HS-27A (cell line): ENCODE measurements around the gene TTC12.

Experiments
- DNase-seq: peaks from one replicate; pipeline ENCODE4 v3.0.0-alpha.2; 2012; ENCODE audit warnings: low read depth, missing footprints

Gene TTC12

DNA sequence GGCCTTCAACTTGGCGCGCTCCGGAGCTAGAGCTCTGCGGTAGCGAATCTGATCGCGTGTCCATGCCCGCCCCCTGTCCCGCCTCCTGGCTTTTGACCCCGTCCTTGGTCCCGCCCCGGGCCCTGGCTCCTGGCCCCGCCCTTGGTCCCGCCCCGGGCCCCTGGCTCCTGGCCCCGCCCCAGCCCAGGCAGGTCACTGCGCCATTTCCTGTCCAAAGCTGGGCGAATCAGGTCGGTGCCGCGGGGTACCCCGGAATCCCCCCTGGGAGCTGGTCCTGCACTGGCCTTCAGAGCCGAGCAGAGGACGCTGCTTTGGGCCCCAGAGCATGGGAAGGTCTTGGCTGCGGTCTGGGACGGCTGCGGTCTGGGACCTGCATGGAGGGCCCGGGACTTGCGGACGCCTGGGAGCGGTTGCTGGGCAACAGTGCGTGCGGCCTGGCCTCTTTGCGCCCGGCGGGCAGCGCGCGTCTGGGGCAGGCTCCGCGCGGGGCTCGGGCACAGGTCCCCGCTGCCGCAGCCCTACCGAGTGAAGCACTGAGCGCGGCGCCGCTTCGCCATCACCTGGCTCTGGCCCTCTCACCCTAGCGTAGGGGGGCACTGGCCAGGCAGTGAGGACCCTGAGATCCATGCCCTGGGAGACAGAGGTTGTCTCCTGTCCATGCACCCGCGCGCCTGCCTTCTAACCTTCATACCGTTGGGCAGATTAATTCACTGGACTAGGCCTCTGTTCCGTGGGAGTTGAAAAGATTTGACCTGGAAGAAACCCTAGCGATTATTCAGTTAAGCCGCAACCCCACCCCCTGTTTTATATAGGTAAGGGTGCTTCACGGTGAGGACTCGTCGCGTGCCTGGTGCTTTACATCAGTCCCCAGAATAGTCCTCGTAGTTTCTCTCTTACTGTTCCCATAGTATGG, at the start of gene TTC12:
TTC12 (plus strand) TSS at position 195 of the 913 bp plus-strand sequence. CDS start 1,675 bp downstream, outside the sequence.
- peak; percentile 59 for DNase-seq

DNA sequence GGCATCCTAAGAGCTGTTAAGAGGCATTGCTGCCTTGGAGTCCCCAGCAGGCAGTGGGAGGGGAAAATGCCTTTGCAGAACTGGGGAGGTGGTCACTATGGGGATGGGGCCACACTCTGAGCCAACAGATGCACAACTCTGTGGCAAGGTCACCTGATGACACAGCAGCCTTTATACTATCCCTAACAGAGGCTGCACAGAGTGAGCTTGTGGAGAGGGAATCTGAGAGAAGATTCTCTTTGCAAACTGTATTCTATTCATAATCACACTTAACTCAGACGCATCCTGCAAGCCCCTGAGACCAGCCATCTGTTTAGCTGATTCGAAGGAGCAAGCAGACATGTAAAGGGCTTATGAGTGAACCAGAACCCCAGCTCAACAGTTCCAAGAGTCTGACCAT, 49.0 kb upstream of the TTC12 start:
- no peak for DNase-seq

GRCh38 chr11:113267493-113267892, 46.9 kb upstream of the TTC12 start:
- DNase-seq = no peak

- no peak for DNase-seq
Measured at GRCh38 chr11:113269096-113269495, 45.3 kb upstream of the TTC12 start.

GRCh38 chr11:113269636-113270035, 44.7 kb upstream of the TTC12 start:
- no peak for DNase-seq

- no peak for DNase-seq
Measured at GRCh38 chr11:113270080-113270479, 44.3 kb upstream of the TTC12 start.

DNA sequence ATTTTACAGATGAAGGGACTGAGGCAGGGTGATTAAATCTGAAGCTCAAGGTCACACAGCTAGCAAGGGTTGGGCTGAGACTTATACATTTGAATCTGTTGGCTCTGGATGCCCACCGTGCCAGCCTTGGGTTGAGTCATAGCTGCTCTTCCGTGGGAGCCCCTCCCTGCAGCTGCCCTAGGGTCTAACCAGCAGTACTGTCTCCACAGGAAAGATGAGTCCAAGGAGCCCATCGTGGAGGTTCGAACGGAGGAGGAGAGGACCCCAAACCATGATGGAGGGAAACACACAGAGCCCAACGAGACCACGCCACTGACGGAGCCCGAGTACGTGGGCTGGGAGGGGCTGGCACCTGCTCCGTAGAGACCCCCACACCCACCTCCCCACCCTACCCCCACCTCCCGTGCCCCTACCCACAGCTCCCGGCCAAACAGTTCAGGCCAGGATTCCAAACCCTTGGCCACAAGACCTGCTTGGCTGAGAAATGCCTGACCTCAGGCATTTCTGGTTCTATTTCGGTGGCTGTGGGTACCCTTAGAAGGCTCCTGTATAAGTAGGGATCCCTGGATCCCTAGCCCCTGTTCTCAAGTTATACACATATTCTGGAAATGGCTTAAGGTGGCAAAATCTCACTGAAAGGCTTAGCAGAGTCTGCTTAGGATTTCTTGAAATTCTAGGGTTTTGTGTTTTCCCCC, 42.7 kb upstream of the TTC12 start:
- no peak for DNase-seq

DNA sequence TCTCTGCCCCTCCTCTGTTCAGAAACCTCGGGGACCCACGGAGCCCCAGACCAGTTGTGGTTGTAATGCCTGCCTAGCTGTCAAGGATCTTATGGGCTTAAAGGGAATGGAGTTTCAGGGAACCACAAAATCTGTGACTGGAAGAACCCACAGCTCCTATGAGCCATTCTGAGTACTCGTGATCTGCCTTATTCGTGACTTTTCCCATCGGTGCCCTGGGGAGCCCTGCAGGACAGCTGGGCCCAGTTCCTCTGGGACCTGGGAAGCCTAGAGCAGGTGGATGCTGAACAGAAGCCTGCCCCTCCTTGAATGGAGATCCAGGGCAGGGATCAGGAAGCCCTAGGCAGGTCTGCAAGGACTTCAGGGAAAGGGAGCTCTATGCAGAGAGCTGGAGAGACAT, 42.1 kb upstream of the TTC12 start:
- no peak for DNase-seq

GRCh38 chr11:113272927-113273615, 41.3 kb upstream of the TTC12 start:
- DNase-seq = no peak

- DNase-seq = no peak
Measured at GRCh38 chr11:113273720-113274119, 40.7 kb upstream of the TTC12 start.

DNA sequence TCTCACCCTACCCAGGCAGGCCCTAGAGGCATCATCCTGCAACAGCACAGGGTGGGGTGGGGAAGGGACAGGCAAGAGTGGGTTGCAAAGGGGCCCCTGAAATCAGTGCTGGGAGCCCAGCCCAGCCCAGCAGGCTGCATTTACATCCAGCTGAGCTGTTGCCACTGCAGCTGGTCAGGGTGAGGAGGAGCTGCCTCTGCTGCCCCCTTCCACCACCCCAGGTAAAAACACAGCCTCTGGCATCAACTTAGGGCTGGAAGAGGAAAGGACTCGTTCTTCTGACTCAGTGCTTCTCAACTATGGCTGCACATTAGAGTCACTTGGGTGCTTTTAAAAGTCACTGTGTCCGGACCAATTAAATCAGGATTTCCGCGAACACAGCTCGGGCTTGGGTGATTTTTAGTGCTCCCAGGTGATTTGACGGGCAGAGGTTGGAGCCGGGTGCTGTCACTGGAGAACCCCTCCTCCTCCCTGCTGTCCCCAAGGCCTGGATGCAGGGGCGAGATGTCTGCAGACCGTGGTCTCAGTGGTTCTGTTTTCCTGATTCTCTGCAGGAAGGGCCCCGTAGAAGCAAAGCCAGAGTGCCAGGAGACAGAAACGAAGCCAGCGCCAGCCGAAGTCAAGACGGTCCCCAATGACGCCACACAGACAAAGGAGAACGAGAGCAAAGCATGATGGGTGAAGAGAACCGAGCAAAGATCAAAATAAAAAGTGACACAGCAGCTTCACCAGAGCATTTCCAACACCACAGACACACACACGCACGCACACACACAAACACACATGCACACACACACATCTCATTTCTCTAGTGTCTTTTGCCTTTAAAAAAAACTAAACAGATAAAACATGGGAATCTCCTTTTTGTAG, 39.4 kb upstream of the TTC12 start:
- DNase-seq = no peak

- no peak for DNase-seq
Measured at GRCh38 chr11:113275602-113276001, 38.8 kb upstream of the TTC12 start.

DNA sequence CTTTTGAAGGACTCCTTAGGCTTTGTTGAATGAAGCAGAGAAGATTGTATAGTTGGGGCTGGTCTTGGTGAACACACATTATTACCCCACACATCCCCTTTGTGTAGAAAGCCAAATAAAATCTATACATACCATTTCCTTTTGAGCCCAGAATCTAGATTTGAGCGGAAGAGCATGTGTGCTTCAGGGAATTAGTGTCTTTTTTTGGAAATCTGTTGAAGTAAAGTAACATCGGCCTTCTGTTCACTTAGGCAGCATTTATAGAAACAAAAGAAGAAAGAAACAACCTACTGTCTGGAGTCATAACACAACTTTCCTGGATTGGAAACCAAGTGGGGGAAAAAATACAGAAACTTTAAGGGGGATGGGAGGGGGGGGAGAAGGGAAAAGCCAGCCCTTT, 37.9 kb upstream of the TTC12 start:
- DNase-seq = no peak

- no peak for DNase-seq
Measured at GRCh38 chr11:113277907-113278306, 36.5 kb upstream of the TTC12 start.

GRCh38 chr11:113278481-113278880, 35.9 kb upstream of the TTC12 start:
- no peak for DNase-seq

- no peak for DNase-seq
Measured at GRCh38 chr11:113278925-113279324, 35.5 kb upstream of the TTC12 start.

DNA sequence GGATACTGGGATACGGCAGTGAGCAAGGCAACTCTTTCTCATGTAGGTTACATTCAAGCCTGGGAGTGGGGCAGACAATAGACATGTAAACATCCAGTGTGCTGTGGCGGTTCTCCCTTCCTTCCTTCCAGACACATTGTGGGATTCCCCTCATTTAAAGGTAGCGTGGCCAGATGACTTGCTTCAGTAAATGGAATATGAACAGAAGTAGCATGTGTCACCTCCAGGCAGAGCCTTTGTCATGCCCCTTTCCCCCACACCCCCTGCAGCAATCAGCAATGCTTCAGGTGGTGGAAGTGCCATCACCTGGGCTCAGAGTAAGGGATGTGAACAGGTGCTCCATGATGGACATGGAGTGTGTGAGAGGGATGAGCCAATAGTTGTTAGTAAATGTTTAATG, 34.8 kb upstream of the TTC12 start:
- no peak for DNase-seq

DNA sequence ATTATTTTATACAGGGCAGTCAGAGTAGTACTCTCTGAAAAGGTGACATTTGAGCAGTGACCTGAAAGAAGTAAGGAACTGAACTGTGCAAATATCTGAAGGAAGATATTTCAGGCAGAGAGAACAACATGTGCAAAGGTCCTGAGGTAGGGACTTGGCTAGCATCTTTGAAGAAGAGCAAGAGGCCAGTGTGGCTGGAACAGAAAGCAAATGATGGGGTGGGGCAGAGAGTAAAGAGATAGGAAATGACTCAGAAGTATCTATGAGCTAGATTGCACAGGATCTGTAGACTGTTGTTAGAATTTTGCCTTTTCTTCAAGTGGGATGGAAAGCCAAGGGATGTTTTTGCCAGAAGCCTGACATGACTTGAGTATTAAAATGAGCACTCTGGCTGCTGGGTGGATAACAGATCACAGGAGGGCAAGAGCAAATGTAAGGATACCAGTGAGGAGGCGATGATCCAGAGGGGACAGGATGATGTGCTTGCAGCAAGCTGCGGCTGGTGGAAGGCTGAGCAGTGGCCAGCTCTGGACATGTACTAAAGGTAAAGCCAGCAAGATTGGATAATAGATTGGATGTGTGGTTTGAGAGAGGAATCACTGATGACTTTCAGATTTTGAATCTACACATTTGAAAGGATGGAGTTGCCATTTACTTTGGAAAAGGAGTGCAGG, 33.2 kb upstream of the TTC12 start:
- DNase-seq = no peak

DNA sequence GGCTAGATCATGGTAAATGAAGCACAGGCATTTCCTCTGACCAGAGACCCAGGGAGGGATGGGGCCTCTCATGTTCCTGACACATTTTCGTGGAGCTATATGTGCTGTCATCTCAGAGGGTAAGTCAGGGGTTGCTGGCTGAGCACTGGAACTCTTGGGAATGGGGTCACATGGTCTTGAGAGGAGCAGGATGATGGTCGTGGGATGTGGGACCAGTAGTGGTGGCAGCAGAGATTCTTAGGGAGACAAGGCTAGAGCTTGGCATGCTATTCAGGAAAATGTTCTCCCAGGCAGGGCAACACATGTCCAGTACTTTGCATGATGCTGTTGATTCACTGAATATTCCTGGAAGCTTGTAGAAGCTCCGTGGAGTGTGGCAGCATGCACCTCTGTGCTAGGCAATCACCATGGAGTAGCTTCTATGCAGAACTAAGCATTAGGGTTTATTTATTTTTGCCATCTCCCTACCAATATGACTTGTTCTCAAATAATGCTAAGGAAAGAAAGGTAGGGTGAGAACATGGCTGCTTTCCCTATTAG, 31.4 kb upstream of the TTC12 start:
- no peak for DNase-seq

- DNase-seq = no peak
Measured at GRCh38 chr11:113283881-113284280, 30.5 kb upstream of the TTC12 start.

GRCh38 chr11:113286009-113286408, 28.4 kb upstream of the TTC12 start:
- DNase-seq = no peak
